SW480 (cell line): ENCODE measurements around the gene INPP4A.

Source experiments
- DNase-seq: peaks from one replicate; pipeline ENCODE4 v3.0.0-alpha.2; 2016; ENCODE audit warnings: low spot score

INPP4A gene

GRCh38 chr2:98460573-98461497, 16.2 kb downstream of the INPP4A start:
- no peak for DNase-seq

GRCh38 chr2:98461498-98462049, 16.9 kb downstream of the INPP4A start:
- no peak for DNase-seq

DNA sequence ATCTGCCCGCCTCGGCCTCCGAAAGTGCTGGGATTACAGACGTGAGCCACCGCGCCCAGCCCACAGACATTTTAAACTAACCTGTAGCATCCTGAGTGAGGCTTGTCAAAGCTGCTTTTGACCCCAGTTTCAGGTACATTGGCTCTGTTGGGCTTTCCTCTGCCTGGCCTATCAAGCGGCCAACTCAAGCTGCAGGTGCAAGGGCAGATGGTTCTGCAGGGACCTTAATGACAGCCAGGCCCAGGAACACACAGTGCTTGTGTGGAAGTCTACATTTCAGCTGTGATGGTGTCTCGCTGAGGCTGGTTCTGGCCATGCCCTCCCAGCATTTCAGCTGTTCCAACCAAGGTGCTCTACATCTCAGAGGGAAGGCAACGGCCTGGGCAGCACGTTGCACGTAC, 18.4 kb downstream of the INPP4A start:
- no peak for DNase-seq

DNA sequence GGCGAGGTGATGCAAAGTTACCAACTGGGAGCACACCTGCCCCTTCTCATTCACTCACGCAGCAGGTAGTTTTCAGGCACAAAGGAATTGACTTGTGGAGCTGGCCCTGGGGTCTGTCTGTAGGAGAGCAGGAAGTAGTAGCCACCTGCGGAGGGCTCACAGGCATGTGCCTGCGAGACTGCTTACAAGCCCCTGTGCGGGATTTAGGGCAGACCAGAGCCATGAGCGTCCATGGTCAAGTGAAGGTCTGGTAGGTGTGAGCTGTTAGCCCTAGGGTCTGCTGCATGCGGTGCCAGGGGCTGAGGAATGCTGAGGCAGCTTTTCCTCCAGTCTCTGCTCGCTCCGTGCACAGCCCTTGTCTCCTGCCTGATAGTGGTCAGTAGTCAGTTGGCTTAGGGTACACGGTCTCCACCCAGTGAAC, 18.9 kb downstream of the INPP4A start:
- no peak for DNase-seq

GRCh38 chr2:98463988-98464771, 19.5 kb downstream of the INPP4A start:
- DNase-seq, result no peak

- no peak for DNase-seq
These were observed 20.2 kb downstream of the INPP4A start for GRCh38 chr2:98464772-98465310.

- peak; percentile 47 for DNase-seq
These were observed 21.0 kb downstream of the INPP4A start for GRCh38 chr2:98465456-98466226.

- no peak for DNase-seq
These were observed 22.5 kb downstream of the INPP4A start for GRCh38 chr2:98467082-98467536.

DNA sequence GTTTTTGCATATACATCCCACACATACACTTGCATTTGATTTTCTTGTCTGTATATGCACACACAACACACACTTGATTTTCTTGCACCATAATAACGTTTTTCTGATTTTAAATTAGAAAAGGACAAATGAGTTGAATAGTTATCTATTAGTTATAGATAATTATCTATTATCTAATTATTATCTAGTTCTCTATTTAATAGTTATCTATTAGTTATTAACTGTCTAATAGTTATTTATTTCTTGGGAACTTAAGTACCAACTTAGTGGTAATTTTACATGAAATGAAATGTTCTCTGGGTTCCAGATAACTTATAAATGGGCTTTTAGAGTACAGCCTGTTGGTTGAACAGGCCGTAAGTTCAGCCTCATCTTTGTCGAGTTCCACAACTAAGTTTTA, 23.0 kb downstream of the INPP4A start:
- DNase-seq, result no peak

DNA sequence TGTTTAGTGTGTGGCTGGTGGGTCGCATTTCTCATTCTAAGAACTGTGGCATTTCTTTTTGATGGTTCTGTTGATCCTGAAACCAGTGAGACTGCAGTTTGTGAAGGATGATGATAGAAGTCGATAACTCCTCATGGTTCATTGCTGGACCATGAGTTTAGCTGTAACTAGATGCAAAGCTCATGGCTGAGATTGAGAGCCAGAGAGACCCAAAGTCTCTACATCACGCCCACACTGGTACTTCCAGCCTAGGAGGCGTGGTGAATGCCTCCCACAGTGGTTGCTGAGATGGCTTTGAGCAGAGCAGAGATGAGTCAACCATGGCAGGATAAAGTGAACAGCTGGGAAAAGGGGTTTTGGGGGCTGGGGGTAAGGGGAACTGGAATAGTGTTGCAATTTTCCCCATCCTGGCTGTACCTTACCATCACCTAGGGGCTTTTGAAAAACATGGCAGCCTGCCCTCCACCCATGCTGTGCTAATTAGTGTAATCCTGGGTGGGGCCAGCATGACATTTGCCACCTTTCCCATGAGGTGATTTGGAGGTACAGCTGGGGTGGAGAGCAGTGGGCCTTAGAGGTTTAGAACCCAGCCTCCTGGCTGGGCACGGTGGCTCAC, 24.1 kb downstream of the INPP4A start:
- no peak for DNase-seq

DNA sequence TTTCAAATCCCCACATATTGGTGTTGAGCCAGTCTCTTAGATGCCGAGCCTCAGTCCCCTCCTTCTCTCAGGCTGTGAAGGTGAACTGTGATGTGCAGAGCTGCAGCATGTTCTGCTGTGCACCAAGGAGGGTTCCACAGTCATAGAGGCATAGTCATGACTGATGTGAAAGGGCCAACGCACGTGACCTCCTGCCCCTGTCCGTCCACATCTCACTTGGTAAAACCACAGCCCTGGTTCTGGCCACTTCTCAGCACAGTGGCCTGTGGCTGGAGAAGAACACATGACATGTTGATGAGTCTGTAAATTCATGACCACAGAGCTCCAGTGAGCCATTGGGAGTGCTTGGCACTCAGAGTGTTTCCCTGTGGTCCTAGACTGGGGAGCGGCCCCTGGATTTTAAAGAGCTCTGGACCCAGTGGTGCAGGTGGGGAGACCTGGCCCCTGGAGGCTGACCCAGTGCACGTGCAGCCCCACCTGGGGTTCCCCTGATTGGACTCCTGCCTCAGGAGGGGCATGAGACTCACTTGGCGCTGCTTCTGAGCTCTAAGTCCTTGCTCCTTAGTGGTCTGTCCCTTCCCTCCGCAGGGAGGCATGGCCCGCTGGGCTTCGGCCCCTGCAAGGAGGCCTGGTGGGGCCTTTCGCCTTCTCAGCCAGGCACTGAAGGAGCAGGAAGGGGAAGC, 25.3 kb downstream of the INPP4A start:
- no peak for DNase-seq

DNA sequence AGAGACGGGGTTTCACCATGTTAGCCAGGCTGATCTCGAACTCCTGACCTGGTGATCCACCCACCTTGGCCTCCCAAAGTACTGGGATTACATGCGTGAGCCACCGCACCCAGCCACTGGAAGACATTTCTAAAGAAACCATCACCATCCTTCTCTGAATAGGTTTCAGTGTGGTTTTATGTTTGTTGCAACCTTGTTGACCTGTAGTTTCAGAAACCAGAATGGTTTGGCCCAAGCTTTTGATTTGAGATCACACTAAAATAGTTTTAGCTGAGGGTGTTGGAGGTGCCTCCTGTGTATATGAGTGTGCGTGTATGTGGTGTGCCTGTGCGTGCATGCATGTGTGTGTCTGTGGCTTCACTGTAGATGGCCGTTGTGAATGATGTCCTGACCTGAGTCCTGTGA, 26.2 kb downstream of the INPP4A start:
- no peak for DNase-seq

GRCh38 chr2:98471402-98472131, 26.9 kb downstream of the INPP4A start:
- DNase-seq, result no peak

DNA sequence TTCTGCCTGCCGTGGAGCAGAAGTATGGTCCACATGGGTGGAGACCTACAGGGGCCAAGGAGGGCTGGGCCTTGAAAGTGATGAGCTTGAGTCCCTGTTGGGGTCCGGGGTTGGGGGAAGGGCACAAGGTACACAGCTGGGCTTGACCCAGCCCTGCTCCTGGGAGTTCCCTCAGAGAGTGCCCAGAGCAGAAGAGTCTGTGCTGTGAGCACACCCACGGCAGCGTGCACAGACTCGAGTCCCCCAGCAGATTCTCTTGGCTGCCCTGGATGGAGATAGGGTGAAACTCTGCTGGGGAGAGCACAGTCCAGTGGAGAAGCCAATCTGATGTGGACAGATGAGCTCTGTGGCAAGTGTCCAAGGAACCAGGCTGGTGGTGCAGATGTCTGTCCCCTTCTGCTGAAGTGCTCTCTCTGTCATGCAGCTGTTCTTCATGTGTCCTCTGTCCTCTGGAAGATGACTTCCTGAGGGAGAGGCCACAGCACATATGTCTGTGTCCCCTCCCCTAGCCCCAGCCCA, 27.5 kb downstream of the INPP4A start:
- no peak for DNase-seq

DNA sequence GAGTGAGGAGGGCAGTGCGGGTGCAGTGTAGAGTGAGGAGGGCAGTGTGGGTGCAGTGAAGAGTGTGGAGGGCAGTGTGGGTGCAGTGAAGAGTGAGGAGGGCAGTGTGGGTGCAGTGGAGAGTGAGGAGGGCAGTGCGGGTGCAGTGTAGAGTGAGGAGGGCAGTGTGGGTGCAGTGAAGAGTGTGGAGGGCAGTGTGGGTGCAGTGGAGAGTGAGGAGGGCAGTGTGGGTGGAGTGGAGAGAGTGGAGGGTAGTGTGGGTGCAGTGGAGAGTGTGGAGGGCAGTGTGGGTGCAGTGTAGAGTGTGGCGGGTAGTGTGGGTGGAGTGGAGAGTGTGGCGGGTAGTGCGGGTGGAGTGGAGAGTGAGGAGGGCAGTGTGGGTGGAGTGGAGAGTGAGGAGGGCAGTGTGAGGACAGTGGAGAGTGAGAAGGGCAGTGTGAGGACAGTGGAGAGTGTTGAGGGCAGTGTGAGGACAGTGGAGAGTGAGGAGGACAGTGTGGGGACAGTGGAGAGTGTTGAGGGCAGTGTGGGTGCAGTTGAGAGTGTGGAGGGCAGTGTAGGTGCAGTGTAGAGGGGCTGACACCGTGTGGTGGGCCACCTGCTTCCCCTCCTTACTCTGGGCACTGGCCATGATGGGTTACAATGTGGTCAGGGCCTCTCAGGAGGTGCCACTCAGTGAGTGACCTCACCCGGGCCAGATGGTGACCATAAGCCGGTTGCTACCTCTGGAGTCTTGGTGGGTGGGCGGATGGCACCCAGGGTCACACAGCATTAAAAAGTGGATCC, 28.5 kb downstream of the INPP4A start:
- no peak for DNase-seq

GRCh38 chr2:98473995-98474780, 29.5 kb downstream of the INPP4A start:
- DNase-seq, result no peak

GRCh38 chr2:98474979-98475632, 30.4 kb downstream of the INPP4A start:
- DNase-seq, result no peak
